Measurements from ENCODE around the gene STUM.

The STUM gene

DNA sequence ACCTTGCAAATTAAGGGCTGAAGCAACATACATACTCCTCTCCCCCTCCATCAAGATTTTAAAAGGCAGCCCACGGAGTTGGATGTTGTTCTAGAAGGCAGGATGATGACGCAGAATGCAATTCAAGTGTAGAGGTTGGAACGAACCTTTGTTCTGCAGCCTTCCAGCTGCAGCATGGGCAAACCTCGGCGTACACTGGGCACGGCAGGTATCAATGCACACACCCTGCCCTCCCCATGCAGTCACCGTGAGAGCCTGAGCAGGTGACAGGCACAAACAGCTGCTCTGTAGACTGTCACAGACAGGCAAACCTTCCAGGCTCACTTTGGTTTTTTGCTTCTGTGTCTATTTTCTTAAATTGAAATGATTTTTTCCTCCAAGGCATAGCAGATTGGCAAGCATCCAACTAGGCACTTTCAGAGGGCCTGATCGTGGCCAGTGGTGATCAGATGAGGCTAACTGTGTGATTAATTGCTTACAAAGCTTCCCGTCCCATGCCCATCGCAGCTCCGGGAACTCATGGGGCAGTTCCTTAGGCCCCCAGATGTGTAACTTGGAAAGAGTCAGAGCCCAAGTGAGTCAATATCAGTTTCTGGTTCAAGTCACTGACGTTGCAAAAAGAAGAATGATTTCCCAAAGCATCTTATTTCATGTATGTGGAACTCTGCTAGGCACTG lies 108.2 kb downstream of the STUM start:
- Histone ChIP-seq H3K79me2 (ENCODE audit: insufficient read depth, low read length) (peaks cover 56% of the 10 kb centered on the region), H4K20me1 (ENCODE audit: insufficient read depth, low read length) (peaks cover 24% of the 10 kb centered on the region), H3K36me3 (ENCODE audit: insufficient read depth, low read length) (peaks cover 13% of the 10 kb centered on the region; the same call in 1 of the 2 replicates), H3K4me3 (ENCODE audit: low read depth in 1 of 2, low read length in 2 of 2) (no peak overlapping the region), H3K9ac (ENCODE audit: low read depth, low read length) (peak overlapping the region; percentile 49; the same call in 1 of the 2 replicates), H3K4me1 (ENCODE audit: insufficient read depth, low read length) (peaks cover 83% of the 10 kb centered on the region), H3K27me3 (ENCODE audit: insufficient read depth, low read length, poor library complexity) (no peaks in the 10 kb centered on the region), H3K27ac (ENCODE audit: low read length) (peak overlapping the region; percentile 11), H2AFZ (ENCODE audit: low read depth, low read length) (no peak overlapping the region), H3K9me3 (ENCODE audit: insufficient read depth, low read length, severe bottlenecking) (no peaks in the 10 kb centered on the region), H3K4me2 (ENCODE audit: insufficient read depth, low read length) (no peak overlapping the region)
- no peak for ATAC-seq (ENCODE audit: insufficient read depth, low read depth)
- no peak for DNase-seq
- TF ChIP-seq, protein P1, sequence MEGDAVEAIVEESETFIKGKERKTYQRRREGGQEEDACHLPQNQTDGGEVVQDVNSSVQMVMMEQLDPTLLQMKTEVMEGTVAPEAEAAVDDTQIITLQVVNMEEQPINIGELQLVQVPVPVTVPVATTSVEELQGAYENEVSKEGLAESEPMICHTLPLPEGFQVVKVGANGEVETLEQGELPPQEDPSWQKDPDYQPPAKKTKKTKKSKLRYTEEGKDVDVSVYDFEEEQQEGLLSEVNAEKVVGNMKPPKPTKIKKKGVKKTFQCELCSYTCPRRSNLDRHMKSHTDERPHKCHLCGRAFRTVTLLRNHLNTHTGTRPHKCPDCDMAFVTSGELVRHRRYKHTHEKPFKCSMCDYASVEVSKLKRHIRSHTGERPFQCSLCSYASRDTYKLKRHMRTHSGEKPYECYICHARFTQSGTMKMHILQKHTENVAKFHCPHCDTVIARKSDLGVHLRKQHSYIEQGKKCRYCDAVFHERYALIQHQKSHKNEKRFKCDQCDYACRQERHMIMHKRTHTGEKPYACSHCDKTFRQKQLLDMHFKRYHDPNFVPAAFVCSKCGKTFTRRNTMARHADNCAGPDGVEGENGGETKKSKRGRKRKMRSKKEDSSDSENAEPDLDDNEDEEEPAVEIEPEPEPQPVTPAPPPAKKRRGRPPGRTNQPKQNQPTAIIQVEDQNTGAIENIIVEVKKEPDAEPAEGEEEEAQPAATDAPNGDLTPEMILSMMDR (IDR thresholded peaks at IDR 0.05; ENCODE audit: borderline replicate concordance, extremely low read depth, low read length, poor library complexity, severe bottlenecking), result no peak
- no peak for TF ChIP-seq EZH2 (IDR thresholded peaks at IDR 0.05; ENCODE audit: borderline replicate concordance, low read depth, low read length, severe bottlenecking)

DNA sequence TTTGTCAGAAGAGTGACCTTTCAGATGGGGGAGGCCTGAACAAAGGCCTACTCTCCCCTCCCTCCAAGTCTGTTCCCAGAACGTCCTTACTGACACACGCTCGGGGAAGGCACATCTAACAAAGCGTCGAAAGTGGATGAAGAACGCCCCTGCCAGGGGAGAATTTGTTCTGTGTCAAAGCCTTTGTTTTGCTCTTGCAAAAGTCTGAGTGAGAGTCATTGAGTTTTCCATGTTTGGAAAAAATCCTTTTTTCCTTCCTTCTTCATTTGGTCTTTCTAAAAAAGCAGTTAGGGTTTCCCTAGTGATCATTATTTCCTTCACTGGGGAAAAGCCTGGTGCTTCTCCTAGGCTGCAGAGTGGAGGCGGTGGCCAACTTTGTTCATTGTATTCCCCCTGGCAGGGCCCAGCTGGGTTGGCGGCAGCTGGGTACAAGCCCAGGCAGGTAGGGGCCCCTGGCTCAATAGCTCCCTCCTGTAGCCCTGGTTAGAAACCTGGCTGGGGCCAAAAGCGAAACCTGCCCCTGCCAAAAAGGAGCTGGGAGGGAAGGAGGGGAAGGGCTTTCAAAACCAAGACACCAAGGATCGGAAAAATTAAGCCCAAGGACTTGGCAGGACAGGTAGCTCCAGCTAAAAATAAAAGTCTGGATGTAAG lies 109.5 kb downstream of the STUM start:
- H3K79me2 ChIP-seq (ENCODE audit: insufficient read depth, low read length), result peaks cover 60% of the 10 kb centered on the region
- H3K27me3 ChIP-seq (ENCODE audit: insufficient read depth, low read length, poor library complexity), result no peaks in the 10 kb centered on the region
- H3K4me3 ChIP-seq (ENCODE audit: low read depth in 1 of 2, low read length in 2 of 2), result no peak overlapping the region
- no peak overlapping the region for H3K27ac ChIP-seq (ENCODE audit: low read length)
- no peak overlapping the region for H3K9ac ChIP-seq (ENCODE audit: low read depth, low read length)
- no peaks in the 10 kb centered on the region for H3K9me3 ChIP-seq (ENCODE audit: insufficient read depth, low read length, severe bottlenecking)
- TF ChIP-seq EZH2 (IDR thresholded peaks at IDR 0.05; ENCODE audit: borderline replicate concordance, low read depth, low read length, severe bottlenecking), result no peak
- TF ChIP-seq, protein P1 (IDR thresholded peaks at IDR 0.05; ENCODE audit: borderline replicate concordance, extremely low read depth, low read length, poor library complexity, severe bottlenecking), result no peak
- H3K36me3 ChIP-seq (ENCODE audit: insufficient read depth, low read length), result peaks cover 14% of the 10 kb centered on the region; the same call in 1 of the 2 replicates
- H3K4me2 ChIP-seq (ENCODE audit: insufficient read depth, low read length), result no peak overlapping the region
- peaks cover 77% of the 10 kb centered on the region for H3K4me1 ChIP-seq (ENCODE audit: insufficient read depth, low read length)
- DNase-seq (no peak), ATAC-seq (ENCODE audit: insufficient read depth, low read depth) (no peak)
- H4K20me1 ChIP-seq (ENCODE audit: insufficient read depth, low read length), result peaks cover 23% of the 10 kb centered on the region
- no peak overlapping the region for H2AFZ ChIP-seq (ENCODE audit: low read depth, low read length)

DNA sequence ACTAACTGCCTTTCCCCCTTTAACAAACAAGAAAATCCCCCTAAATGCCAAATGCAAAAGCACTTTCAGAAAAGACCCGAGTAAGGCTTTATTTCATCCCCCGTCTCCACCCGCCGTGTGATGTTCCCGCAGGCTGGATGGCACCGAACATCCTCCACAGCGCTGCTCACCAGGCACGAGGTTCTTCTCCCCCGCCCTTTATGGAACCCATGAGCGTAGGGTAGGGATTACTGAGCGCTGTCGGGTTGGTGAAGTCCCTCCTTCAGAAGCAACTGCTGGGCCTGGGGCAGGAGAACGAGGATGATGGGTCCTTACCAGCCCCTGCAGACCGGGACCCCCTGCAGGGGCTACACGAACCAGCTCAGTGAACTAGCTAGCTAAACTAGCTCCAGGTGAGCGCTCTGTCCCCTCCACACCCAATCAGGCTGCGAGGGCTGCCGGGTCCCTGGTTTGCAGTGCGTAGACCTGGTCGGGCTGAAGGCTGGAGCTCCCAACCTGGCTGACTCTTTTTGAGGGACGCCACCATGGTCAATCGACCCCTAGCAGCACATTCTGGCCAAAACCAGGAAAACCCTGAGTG lies 110.1 kb downstream of the STUM start:
- Histone ChIP-seq H3K36me3 (ENCODE audit: insufficient read depth, low read length) (peaks cover 14% of the 10 kb centered on the region; the same call in 1 of the 2 replicates), H3K4me1 (ENCODE audit: insufficient read depth, low read length) (peaks cover 70% of the 10 kb centered on the region), H3K79me2 (ENCODE audit: insufficient read depth, low read length) (peaks cover 62% of the 10 kb centered on the region), H4K20me1 (ENCODE audit: insufficient read depth, low read length) (peaks cover 25% of the 10 kb centered on the region), H3K4me2 (ENCODE audit: insufficient read depth, low read length) (no peak overlapping the region), H3K9me3 (ENCODE audit: insufficient read depth, low read length, severe bottlenecking) (no peaks in the 10 kb centered on the region), H3K4me3 (ENCODE audit: low read depth in 1 of 2, low read length in 2 of 2) (no peak overlapping the region), H3K9ac (ENCODE audit: low read depth, low read length) (no peak overlapping the region), H3K27ac (ENCODE audit: low read length) (peak overlapping the region; percentile 29; the same call in 1 of the 2 replicates), H2AFZ (ENCODE audit: low read depth, low read length) (no peak overlapping the region), H3K27me3 (ENCODE audit: insufficient read depth, low read length, poor library complexity) (no peaks in the 10 kb centered on the region)
- TF ChIP-seq, protein P1 (IDR thresholded peaks at IDR 0.05; ENCODE audit: borderline replicate concordance, extremely low read depth, low read length, poor library complexity, severe bottlenecking), result no peak
- no peak for TF ChIP-seq EZH2 (IDR thresholded peaks at IDR 0.05; ENCODE audit: borderline replicate concordance, low read depth, low read length, severe bottlenecking)
- DNase-seq, result no peak
- ATAC-seq (ENCODE audit: insufficient read depth, low read depth), result no peak

All from DND-41 (cell line).